ENCODE data around the gene SCNN1A. TPM values are rescaled to one million over a fixed set of nuclear protein-coding genes. Genes with fewer than 3 reads are reported as not detected.

SCNN1A gene
- total RNA-seq, 1 experiment from 2014 or later, result 17.1 TPM

DNA sequence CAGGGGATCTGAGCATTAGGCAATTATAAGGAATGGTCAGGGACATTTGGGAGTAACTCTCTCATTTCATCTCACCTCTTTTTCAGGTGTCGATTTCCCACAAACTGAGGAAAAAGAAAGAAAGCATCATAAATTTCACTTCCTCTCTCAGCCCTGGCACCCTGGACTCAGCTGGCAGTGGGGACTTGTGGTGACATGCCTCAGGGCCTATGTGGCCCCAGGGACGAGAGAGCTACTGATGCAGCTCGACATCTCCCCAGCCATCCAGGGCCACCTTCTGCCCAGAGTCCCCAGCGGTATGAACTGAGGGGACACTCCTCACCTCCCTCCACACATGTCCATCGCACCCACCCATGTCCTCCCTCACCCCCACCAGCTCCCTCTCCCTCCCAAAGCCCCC is 45.2 kb downstream of the SCNN1A start:
- Histone ChIP-seq H3K4me1 (ENCODE audit: control insufficient read depth, insufficient read depth, low read length) (peaks cover 47% of the 10 kb centered on the region), H3K9me3 (ENCODE audit: control insufficient read depth, insufficient read depth, low read depth, low read length) (no peaks in the 10 kb centered on the region), H3K27me3 (ENCODE audit: control insufficient read depth, insufficient read depth, low read length) (no peaks in the 10 kb centered on the region), H3K4me3 (ENCODE audit: low read depth in 2 of 2, low read length in 2 of 2) (no peak overlapping the region), H3K36me3 (ENCODE audit: control insufficient read depth, insufficient read depth, low read length) (peaks cover 7% of the 10 kb centered on the region), H3K27ac (ENCODE audit: low read length) (no peak overlapping the region)
- intact Hi-C loops (cut with micrococcal nuclease; ENCODE audit: unreplicated experiment), result no loop called here
- CTCF ChIA-PET, result no interaction called here
- POLR2A ChIA-PET, result no interaction called here
- BruUV-seq (replicated peaks), result no TSS peak
- in situ Hi-C loops (cut with HindIII; ENCODE audit: low pct_unique_long_range_greater_than_20kb, low sequenced_read_pairs), result no loop called here
- TF ChIP-seq, protein P1, sequence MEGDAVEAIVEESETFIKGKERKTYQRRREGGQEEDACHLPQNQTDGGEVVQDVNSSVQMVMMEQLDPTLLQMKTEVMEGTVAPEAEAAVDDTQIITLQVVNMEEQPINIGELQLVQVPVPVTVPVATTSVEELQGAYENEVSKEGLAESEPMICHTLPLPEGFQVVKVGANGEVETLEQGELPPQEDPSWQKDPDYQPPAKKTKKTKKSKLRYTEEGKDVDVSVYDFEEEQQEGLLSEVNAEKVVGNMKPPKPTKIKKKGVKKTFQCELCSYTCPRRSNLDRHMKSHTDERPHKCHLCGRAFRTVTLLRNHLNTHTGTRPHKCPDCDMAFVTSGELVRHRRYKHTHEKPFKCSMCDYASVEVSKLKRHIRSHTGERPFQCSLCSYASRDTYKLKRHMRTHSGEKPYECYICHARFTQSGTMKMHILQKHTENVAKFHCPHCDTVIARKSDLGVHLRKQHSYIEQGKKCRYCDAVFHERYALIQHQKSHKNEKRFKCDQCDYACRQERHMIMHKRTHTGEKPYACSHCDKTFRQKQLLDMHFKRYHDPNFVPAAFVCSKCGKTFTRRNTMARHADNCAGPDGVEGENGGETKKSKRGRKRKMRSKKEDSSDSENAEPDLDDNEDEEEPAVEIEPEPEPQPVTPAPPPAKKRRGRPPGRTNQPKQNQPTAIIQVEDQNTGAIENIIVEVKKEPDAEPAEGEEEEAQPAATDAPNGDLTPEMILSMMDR (IDR thresholded peaks at IDR 0.05), result no peak
- TF ChIP-seq, protein P2, sequence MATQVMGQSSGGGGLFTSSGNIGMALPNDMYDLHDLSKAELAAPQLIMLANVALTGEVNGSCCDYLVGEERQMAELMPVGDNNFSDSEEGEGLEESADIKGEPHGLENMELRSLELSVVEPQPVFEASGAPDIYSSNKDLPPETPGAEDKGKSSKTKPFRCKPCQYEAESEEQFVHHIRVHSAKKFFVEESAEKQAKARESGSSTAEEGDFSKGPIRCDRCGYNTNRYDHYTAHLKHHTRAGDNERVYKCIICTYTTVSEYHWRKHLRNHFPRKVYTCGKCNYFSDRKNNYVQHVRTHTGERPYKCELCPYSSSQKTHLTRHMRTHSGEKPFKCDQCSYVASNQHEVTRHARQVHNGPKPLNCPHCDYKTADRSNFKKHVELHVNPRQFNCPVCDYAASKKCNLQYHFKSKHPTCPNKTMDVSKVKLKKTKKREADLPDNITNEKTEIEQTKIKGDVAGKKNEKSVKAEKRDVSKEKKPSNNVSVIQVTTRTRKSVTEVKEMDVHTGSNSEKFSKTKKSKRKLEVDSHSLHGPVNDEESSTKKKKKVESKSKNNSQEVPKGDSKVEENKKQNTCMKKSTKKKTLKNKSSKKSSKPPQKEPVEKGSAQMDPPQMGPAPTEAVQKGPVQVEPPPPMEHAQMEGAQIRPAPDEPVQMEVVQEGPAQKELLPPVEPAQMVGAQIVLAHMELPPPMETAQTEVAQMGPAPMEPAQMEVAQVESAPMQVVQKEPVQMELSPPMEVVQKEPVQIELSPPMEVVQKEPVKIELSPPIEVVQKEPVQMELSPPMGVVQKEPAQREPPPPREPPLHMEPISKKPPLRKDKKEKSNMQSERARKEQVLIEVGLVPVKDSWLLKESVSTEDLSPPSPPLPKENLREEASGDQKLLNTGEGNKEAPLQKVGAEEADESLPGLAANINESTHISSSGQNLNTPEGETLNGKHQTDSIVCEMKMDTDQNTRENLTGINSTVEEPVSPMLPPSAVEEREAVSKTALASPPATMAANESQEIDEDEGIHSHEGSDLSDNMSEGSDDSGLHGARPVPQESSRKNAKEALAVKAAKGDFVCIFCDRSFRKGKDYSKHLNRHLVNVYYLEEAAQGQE (IDR thresholded peaks at IDR 0.05; ENCODE audit: insufficient read depth in 1 of 2, low read depth in 2 of 2, low read length in 1 of 2), result no peak
- TF ChIP-seq SIN3A (IDR thresholded peaks at IDR 0.05; ENCODE audit: borderline replicate concordance, insufficient read depth, low read depth, low read length), result no peak
- no peak for TF ChIP-seq TCF7L2 (IDR thresholded peaks at IDR 0.05; ENCODE audit: low read depth, low read length)
- TF ChIP-seq POLR2AphosphoS5 (IDR thresholded peaks at IDR 0.05; ENCODE audit: low read depth, low read length), result no peak
- DNase-seq (ENCODE audit: low read depth, low spot score) (no peak), ATAC-seq (no peak)

DNA sequence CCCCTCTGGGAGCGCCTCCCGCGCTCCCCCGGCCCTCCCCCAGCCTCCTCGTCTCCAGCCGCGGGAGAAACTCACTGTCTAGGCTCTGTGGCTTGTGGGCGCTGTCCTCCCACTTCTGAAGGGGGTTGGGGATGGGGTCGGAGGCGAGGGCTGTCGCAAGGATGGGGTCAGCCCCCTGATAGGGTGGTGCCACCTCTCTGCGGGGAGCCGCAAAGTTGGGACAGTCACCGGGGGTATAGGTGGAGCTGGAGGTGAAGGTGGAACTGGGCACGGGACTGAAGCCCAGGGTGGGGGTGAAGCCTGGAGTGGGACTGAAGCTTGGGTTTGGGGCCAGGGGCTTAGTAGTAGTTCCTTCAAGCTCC is 45.7 kb downstream of the SCNN1A start:
- Histone ChIP-seq H3K4me3 (ENCODE audit: low read depth in 2 of 2, low read length in 2 of 2) (no peak overlapping the region), H3K27ac (ENCODE audit: low read length) (no peak overlapping the region), H3K27me3 (ENCODE audit: control insufficient read depth, insufficient read depth, low read length) (no peaks in the 10 kb centered on the region), H3K36me3 (ENCODE audit: control insufficient read depth, insufficient read depth, low read length) (peaks cover 7% of the 10 kb centered on the region), H3K9me3 (ENCODE audit: control insufficient read depth, insufficient read depth, low read depth, low read length) (no peaks in the 10 kb centered on the region), H3K4me1 (ENCODE audit: control insufficient read depth, insufficient read depth, low read length) (peaks cover 47% of the 10 kb centered on the region)
- DNase-seq (ENCODE audit: low read depth, low spot score) (no peak), ATAC-seq (no peak)
- BruUV-seq (replicated peaks), result no TSS peak
- ChIA-PET CTCF (no interaction called here), POLR2A (interaction anchor here (0.5 kb wide), 1 partner anchor 39 kb away, joined by 3 read pairs; no protein-coding TSS in a partner anchor)
- in situ Hi-C loops (cut with HindIII; ENCODE audit: low pct_unique_long_range_greater_than_20kb, low sequenced_read_pairs) (no loop called here), intact Hi-C loops (cut with micrococcal nuclease; ENCODE audit: unreplicated experiment) (loop anchor here (5.0 kb wide), 1 partner anchor 138 kb away; no protein-coding TSS in a partner anchor)
- TF ChIP-seq TCF7L2 (IDR thresholded peaks at IDR 0.05; ENCODE audit: low read depth, low read length) (no peak), POLR2AphosphoS5 (IDR thresholded peaks at IDR 0.05; ENCODE audit: low read depth, low read length) (no peak), SIN3A (IDR thresholded peaks at IDR 0.05; ENCODE audit: borderline replicate concordance, insufficient read depth, low read depth, low read length) (no peak)
- TF ChIP-seq, protein P1 (IDR thresholded peaks at IDR 0.05), result no peak
- TF ChIP-seq, protein P2 (IDR thresholded peaks at IDR 0.05; ENCODE audit: insufficient read depth in 1 of 2, low read depth in 2 of 2, low read length in 1 of 2), result no peak
